CD4-positive, alpha-beta memory T cell (primary cell): ENCODE results near the gene XXYLT1. TPM values are rescaled to one million over a fixed set of nuclear protein-coding genes. Genes with fewer than 3 reads are reported as not detected.

Source experiments
- CTCF ChIA-PET: fragments of 350-600 bp; sonication (Branson Sonifier 250); formaldehyde crosslinking; loops from one replicate; lab custom pipeline; 2021; ENCODE audit warnings: inconsistent platforms; ENCODE audit not compliant: partially characterized antibody; lab: Charles Lee
- POLR2A ChIA-PET: fragments of 350-600 bp; sonication (Branson Sonifier 250); formaldehyde crosslinking; loops from one replicate; lab custom pipeline; 2021; ENCODE audit not compliant: partially characterized antibody; lab: Charles Lee
- DNase-seq, 5 donors: peaks; one replicate each; pipeline versions ENCODE4 v3.0.0 to v3.0.0-alpha.2; 2020 to 2022; ENCODE audit warnings: mixed read lengths in 1 of 5
- H3K27ac ChIP-seq: one replicate; pipeline ENCODE4 v1.7.0; 2013; ENCODE audit warnings: low read depth, low read length
- H3K27me3 ChIP-seq: 2 replicates; pipeline ENCODE4 v1.7.0; 2013; ENCODE audit warnings: mild to moderate bottlenecking, low read length, moderate library complexity; ENCODE audit not compliant: insufficient read depth
- H3K36me3 ChIP-seq: 2 replicates; pipeline ENCODE4 v1.7.0; 2013; ENCODE audit warnings: mild to moderate bottlenecking, low read length, moderate library complexity; ENCODE audit not compliant: insufficient read depth
- H3K4me1 ChIP-seq: 2 replicates; pipeline ENCODE4 v1.7.0; 2013; ENCODE audit warnings: mild to moderate bottlenecking, low read length, moderate library complexity; ENCODE audit not compliant: insufficient read depth
- H3K4me3 ChIP-seq, 2 donors: one replicate each; pipeline ENCODE4 v1.7.0; 2013; ENCODE audit warnings: low read length in 2 of 2, mild to moderate bottlenecking in 1 of 2
- H3K9me3 ChIP-seq, 2 donors: one replicate each; pipeline ENCODE4 v1.7.0; 2013; ENCODE audit warnings: low read length in 2 of 2, control low read depth in 1 of 2; ENCODE audit not compliant: control insufficient read depth in 1 of 2
- H3K27ac Mint-ChIP-seq, 7 donors: one replicate each; pipeline ENCODE4 v1.8.0; 2020 to 2021; ENCODE audit warnings: mixed read lengths in 7 of 7, mild to moderate bottlenecking in 6 of 7, inconsistent platforms in 3 of 7, moderate library complexity in 3 of 7
- H3K27me3 Mint-ChIP-seq, 2 donors: one replicate each; pipeline ENCODE4 v1.8.0; 2020 to 2021; ENCODE audit warnings: mixed read lengths in 2 of 2
- H3K36me3 Mint-ChIP-seq, 2 donors: one replicate each; pipeline ENCODE4 v1.8.0; 2020 to 2021; ENCODE audit warnings: mixed read lengths in 2 of 2, inconsistent platforms in 1 of 2, mild to moderate bottlenecking in 1 of 2
- H3K4me1 Mint-ChIP-seq, 4 donors: one replicate each; pipeline ENCODE4 v1.8.0; 2020 to 2021; ENCODE audit warnings: mixed read lengths in 4 of 4, mild to moderate bottlenecking in 1 of 4
- H3K4me3 Mint-ChIP-seq, 8 donors: one replicate each; pipeline ENCODE4 v1.8.0; 2020 to 2021; ENCODE audit warnings: mixed read lengths in 8 of 8, mild to moderate bottlenecking in 7 of 8, moderate library complexity in 6 of 8, inconsistent platforms in 3 of 8
- H3K9me3 Mint-ChIP-seq, 8 donors: one replicate each; pipeline ENCODE4 v1.8.0; 2020 to 2021; ENCODE audit warnings: mixed read lengths in 8 of 8, mild to moderate bottlenecking in 5 of 8, inconsistent platforms in 3 of 8, moderate library complexity in 1 of 8
- intact Hi-C: fragments of 100-400 bp; cut with micrococcal nuclease; formaldehyde crosslinking; loops from one replicate; pipeline ENCODE4 v1.15.1; 2023
- polyA plus RNA-seq, 2 donors: library from polyadenylated mRNA; unstranded; fragments of 300-500 nt; fragmentation: Illumina TruSeq; gene quantifications; one replicate each; pipeline ENCODE4 v1.2.3, GENCODE V29; 2021
- total RNA-seq, 2 experiments: library from RNA; stranded (reverse); gene quantifications; one replicate each; pipeline ENCODE4 v1.2.3, GENCODE V29; 2021

XXYLT1 gene
- total and polyA plus RNA-seq, 4 experiments from 2014 or later = 3.9 to 6.3 (median 4.3) TPM

GRCh38 chr3:195113536-195114425, 157.2 kb downstream of the XXYLT1 start:
- Mint-ChIP-seq H3K4me1 (peaks cover 0 to 6% (median 0%) of the 10 kb centered on the region in 4 donors), H3K4me3 (no peak overlapping the region), H3K27me3 (no peaks in the 10 kb centered on the region), H3K36me3 (no peaks in the 10 kb centered on the region), H3K27ac (no peak overlapping the region), H3K9me3 (no peaks in the 10 kb centered on the region)
- CTCF ChIA-PET = interaction anchor here (1.7 to 2.5 kb wide), 2 partner anchors 8 to 431 kb away, joined by 4 to 7 read pairs; no protein-coding TSS in a partner anchor
- no peak for DNase-seq
- intact Hi-C loops = no loop called here
- H3K4me3 ChIP-seq = no peak overlapping the region
- no peak overlapping the region for H3K27ac ChIP-seq
- no peaks in the 10 kb centered on the region for H3K36me3 ChIP-seq
- no peaks in the 10 kb centered on the region for H3K27me3 ChIP-seq
- no peaks in the 10 kb centered on the region for H3K9me3 ChIP-seq
- POLR2A ChIA-PET = no interaction called here
- no peaks in the 10 kb centered on the region for H3K4me1 ChIP-seq

GRCh38 chr3:195113048-195113447, 157.9 kb downstream of the XXYLT1 start:
- no peaks in the 10 kb centered on the region for H3K36me3 Mint-ChIP-seq
- POLR2A ChIA-PET = no interaction called here
- no peaks in the 10 kb centered on the region for H3K4me1 ChIP-seq

GRCh38 chr3:195112361-195112791, 158.6 kb downstream of the XXYLT1 start:
- no peaks in the 10 kb centered on the region for H3K4me1 ChIP-seq
- H3K27me3 ChIP-seq = no peaks in the 10 kb centered on the region
- Mint-ChIP-seq H3K27ac (no peak overlapping the region), H3K27me3 (no peaks in the 10 kb centered on the region), H3K36me3 (no peaks in the 10 kb centered on the region), H3K4me1 (peaks cover 0 to 2% (median 0%) of the 10 kb centered on the region in 4 donors), H3K9me3 (no peaks in the 10 kb centered on the region), H3K4me3 (no peak overlapping the region)
- CTCF ChIA-PET = interaction anchor here (1.5 kb wide), 1 partner anchor 430 kb away, joined by 7 read pairs; no protein-coding TSS in a partner anchor
- no peak for DNase-seq
- H3K36me3 ChIP-seq = no peaks in the 10 kb centered on the region
- intact Hi-C loops = no loop called here
- POLR2A ChIA-PET = no interaction called here
- no peak overlapping the region for H3K4me3 ChIP-seq
- no peaks in the 10 kb centered on the region for H3K9me3 ChIP-seq
- no peak overlapping the region for H3K27ac ChIP-seq

More at GRCh38 chr3:195113048-195113447, 157.9 kb downstream of the XXYLT1 start:
- intact Hi-C loops = no loop called here
- CTCF ChIA-PET = interaction anchor here (1.5 kb wide), 1 partner anchor 430 kb away, joined by 7 read pairs; no protein-coding TSS in a partner anchor
- H3K9me3 ChIP-seq = no peaks in the 10 kb centered on the region
- no peaks in the 10 kb centered on the region for H3K27me3 ChIP-seq
- no peak overlapping the region for H3K4me3 ChIP-seq
- Mint-ChIP-seq H3K4me3 (no peak overlapping the region), H3K27me3 (no peaks in the 10 kb centered on the region), H3K4me1 (peaks cover 0 to 3% (median under 1%) of the 10 kb centered on the region in 4 donors), H3K27ac (no peak overlapping the region), H3K9me3 (no peaks in the 10 kb centered on the region)
- H3K27ac ChIP-seq = no peak overlapping the region
- DNase-seq = no peak
- no peaks in the 10 kb centered on the region for H3K36me3 ChIP-seq

GRCh38 chr3:195111766-195112165, 159.2 kb downstream of the XXYLT1 start:
- no peak for DNase-seq
- H3K36me3 ChIP-seq = no peaks in the 10 kb centered on the region
- Mint-ChIP-seq H3K27ac (no peak overlapping the region), H3K27me3 (no peaks in the 10 kb centered on the region), H3K9me3 (no peaks in the 10 kb centered on the region), H3K4me3 (no peak overlapping the region), H3K4me1 (peaks cover 0 to 2% (median 0%) of the 10 kb centered on the region in 4 donors), H3K36me3 (no peaks in the 10 kb centered on the region)
- no peaks in the 10 kb centered on the region for H3K27me3 ChIP-seq
- intact Hi-C loops = no loop called here
- H3K4me1 ChIP-seq = peaks cover under 1% of the 10 kb centered on the region
- no peaks in the 10 kb centered on the region for H3K9me3 ChIP-seq
- ChIA-PET CTCF (interaction anchor here (1.5 kb wide), 1 partner anchor 429 kb away, joined by 7 read pairs; no protein-coding TSS in a partner anchor), POLR2A (no interaction called here)
- H3K4me3 ChIP-seq = no peak overlapping the region
- H3K27ac ChIP-seq = no peak overlapping the region

GRCh38 chr3:195111319-195111705, 159.6 kb downstream of the XXYLT1 start:
- Mint-ChIP-seq H3K27me3 (no peaks in the 10 kb centered on the region), H3K27ac (no peak overlapping the region), H3K4me1 (peaks cover 0 to 3% (median under 1%) of the 10 kb centered on the region in 4 donors), H3K4me3 (no peak overlapping the region), H3K36me3 (no peaks in the 10 kb centered on the region), H3K9me3 (no peaks in the 10 kb centered on the region)
- intact Hi-C loops = no loop called here
- Histone ChIP-seq H3K27ac (no peak overlapping the region), H3K36me3 (no peaks in the 10 kb centered on the region), H3K4me3 (no peak overlapping the region), H3K4me1 (peaks cover 5% of the 10 kb centered on the region), H3K27me3 (no peaks in the 10 kb centered on the region), H3K9me3 (no peaks in the 10 kb centered on the region)
- ChIA-PET POLR2A (no interaction called here), CTCF (no interaction called here)
- DNase-seq = no peak

- Histone ChIP-seq H3K36me3 (no peaks in the 10 kb centered on the region), H3K9me3 (no peaks in the 10 kb centered on the region), H3K27ac (no peak overlapping the region), H3K27me3 (no peaks in the 10 kb centered on the region), H3K4me1 (peaks cover 8% of the 10 kb centered on the region), H3K4me3 (no peak overlapping the region)
- Mint-ChIP-seq H3K27me3 (no peaks in the 10 kb centered on the region), H3K4me1 (peaks cover 0 to 6% (median 2%) of the 10 kb centered on the region in 4 donors), H3K36me3 (no peaks in the 10 kb centered on the region), H3K27ac (no peak overlapping the region), H3K4me3 (no peak overlapping the region), H3K9me3 (no peaks in the 10 kb centered on the region)
- CTCF ChIA-PET = no interaction called here
- POLR2A ChIA-PET = no interaction called here
- DNase-seq = no peak
- intact Hi-C loops = no loop called here
Measured at GRCh38 chr3:195110647-195111318, 160.2 kb downstream of the XXYLT1 start.

- ChIA-PET POLR2A (interaction anchor here (0.7 kb wide), 1 partner anchor 426 kb away, joined by 4 read pairs; no protein-coding TSS in a partner anchor), CTCF (interaction anchor here (0.7 to 6.1 kb wide), 4 partner anchors 423 to 439 kb away, joined by 3 to 151 read pairs (median 32); partner anchors contain the start of genes FAM43A and LSG1)
- no peak for DNase-seq
- Mint-ChIP-seq H3K9me3 (no peaks in the 10 kb centered on the region), H3K36me3 (no peaks in the 10 kb centered on the region), H3K4me3 (no peak overlapping the region), H3K4me1 (peaks cover 0 to 6% (median 2%) of the 10 kb centered on the region in 4 donors), H3K27me3 (no peaks in the 10 kb centered on the region), H3K27ac (no peak overlapping the region)
- H3K4me3 ChIP-seq = no peak overlapping the region
- no peaks in the 10 kb centered on the region for H3K36me3 ChIP-seq
- intact Hi-C loops = no loop called here
- H3K4me1 ChIP-seq = peaks cover 8% of the 10 kb centered on the region
- H3K27ac ChIP-seq = no peak overlapping the region
- no peaks in the 10 kb centered on the region for H3K27me3 ChIP-seq
- H3K9me3 ChIP-seq = no peaks in the 10 kb centered on the region
Measured at GRCh38 chr3:195109098-195109657, 161.8 kb downstream of the XXYLT1 start.
